ENCODE data around the gene HGS.

GRCh38 chr17:81707725-81708646 lies 24.2 kb downstream of the HGS start:
- TF ChIP-seq SP1 (IDR thresholded peaks at IDR 0.05), result no peak
- no peak for TF ChIP-seq BHLHE40 (IDR thresholded peaks at IDR 0.05; ENCODE audit: borderline replicate concordance)
- peak; percentile 18; the same call in 1 of the 2 replicates for TF ChIP-seq HDGF (IDR thresholded peaks at IDR 0.05; ENCODE audit: borderline replicate concordance)
